H1 (cell line): Measurements from ENCODE around the gene SMTNL2. TPM values are rescaled to one million over a fixed set of nuclear protein-coding genes. Genes with fewer than 3 reads are reported as not detected.
A peak's percentile ranks its signal among the peaks of the same experiment; 100 is the strongest.

ENCODE experiments used
- CTCF ChIA-PET: fragments of 300-600 bp; sonication (Branson Sonifier 250); formaldehyde crosslinking; loops from one replicate; lab custom pipeline; 2021; ENCODE audit not compliant: partially characterized antibody; lab: Charles Lee
- POLR2A ChIA-PET: fragments of 300-600 bp; sonication (Branson Sonifier 250); formaldehyde crosslinking; loops from one replicate; lab custom pipeline; 2021; ENCODE audit warnings: inconsistent platforms; ENCODE audit not compliant: partially characterized antibody; lab: Charles Lee
- DNase-seq, 2 experiments: peaks; one replicate each; pipeline versions ENCODE4 v3.0.0 to v3.0.0-alpha.2; 2010 to 2022; ENCODE audit warnings: low spot score in 2 of 2, low read depth in 1 of 2, mixed read lengths in 1 of 2
- FAIRE-seq: peaks from 2 replicates; lab custom pipeline; 2011; peaks lifted over from hg19 to GRCh38; lab: Jason Lieb, UNC
- H2AFZ ChIP-seq: 2 replicates; pipeline ENCODE4 v1.8.1; 2012; ENCODE audit warnings: low read length, inconsistent platforms
- H2AK5ac ChIP-seq: 2 replicates; pipeline ENCODE4 v1.6.1; 2013; ENCODE audit warnings: low read depth, low read length
- H2BK120ac ChIP-seq: replicated peaks from 2 replicates; pipeline ENCODE3; 2013; ENCODE audit warnings: low read depth, low read length, inconsistent platforms
- H2BK12ac ChIP-seq: 2 replicates; pipeline ENCODE4 v1.6.1; 2013; ENCODE audit warnings: low read depth, low read length
- H2BK15ac ChIP-seq: 2 replicates; pipeline ENCODE4 v1.6.1; 2013; ENCODE audit warnings: low read length
- H2BK20ac ChIP-seq: 2 replicates; pipeline ENCODE4 v1.6.1; 2013; ENCODE audit warnings: low read length
- H2BK5ac ChIP-seq: 2 replicates; pipeline ENCODE4 v1.6.1; 2013; ENCODE audit warnings: low read depth, low read length
- H3K14ac ChIP-seq: 2 replicates; pipeline ENCODE4 v1.6.1; 2013; ENCODE audit warnings: inconsistent platforms; ENCODE audit not compliant: insufficient read length
- H3K18ac ChIP-seq: 2 replicates; pipeline ENCODE4 v1.6.1; 2013; ENCODE audit warnings: low read length; ENCODE audit errors: extremely low read depth
- H3K23ac ChIP-seq: 2 replicates; pipeline ENCODE4 v1.6.1; 2013; ENCODE audit warnings: inconsistent platforms; ENCODE audit not compliant: insufficient read length
- H3K23me2 ChIP-seq: 2 replicates; pipeline ENCODE4 v1.6.1; 2013; ENCODE audit warnings: low read depth, low read length
- H3K27ac ChIP-seq: 2 replicates; pipeline ENCODE4 v1.6.1; 2011; ENCODE audit warnings: low read depth, low read length, inconsistent platforms
- H3K27me3 ChIP-seq, 4 experiments: replicated peaks in 1 of 4; 1 replicate in 1 of 4; 2 replicates in 3 of 4; pipeline versions ENCODE4 v1.6.1 to v1.8.1; 2011 to 2013; ENCODE audit warnings: low read length in 3 of 4, mild to moderate bottlenecking in 3 of 4, inconsistent platforms in 2 of 4, mixed read lengths in 2 of 4, moderate library complexity in 1 of 4; ENCODE audit not compliant: control insufficient read depth in 3 of 4, insufficient read depth in 3 of 4; ENCODE audit errors: extremely low read depth in 1 of 4
- H3K36me3 ChIP-seq, 4 experiments: 2 replicates each; pipeline versions ENCODE4 v1.6.1 to v1.8.1; 2011 to 2013; ENCODE audit warnings: mild to moderate bottlenecking in 4 of 4, low read length in 3 of 4, moderate library complexity in 2 of 4, control low read depth in 1 of 4, inconsistent platforms in 1 of 4; ENCODE audit not compliant: insufficient read depth in 4 of 4, control insufficient read depth in 2 of 4
- H3K4ac ChIP-seq: replicated peaks from 2 replicates; pipeline ENCODE3; 2013; ENCODE audit warnings: low read length, low read depth, mixed read lengths, inconsistent platforms; ENCODE audit not compliant: insufficient read length
- H3K4me1 ChIP-seq, 4 experiments: replicated peaks in 1 of 4; 1 replicate in 1 of 4; 2 replicates in 3 of 4; pipeline versions ENCODE4 v1.6.1 to v1.8.1; 2011 to 2013; ENCODE audit warnings: low read length in 3 of 4, inconsistent platforms in 2 of 4, mixed read lengths in 1 of 4; ENCODE audit not compliant: insufficient read depth in 4 of 4, control insufficient read depth in 3 of 4
- H3K4me2 ChIP-seq, 2 experiments: 2 replicates each; pipeline versions ENCODE4 v1.6.1 to v1.8.1; 2011 to 2013; ENCODE audit warnings: low read depth in 2 of 2, low read length in 2 of 2, control low read depth in 1 of 2, inconsistent platforms in 1 of 2, mild to moderate bottlenecking in 1 of 2; ENCODE audit not compliant: insufficient read depth in 1 of 2
- H3K4me3 ChIP-seq, 4 experiments: fragments of 200-600, 300-600 bp in 1 of 4; sonication (generic), shearing (Covaris generic), sonication (Bioruptor Twin) in 1 of 4; 2 replicates each; pipeline versions ENCODE4 v1.5.1 to v1.8.1; 2011 to 2016; ENCODE audit warnings: low read length in 4 of 4, low read depth in 3 of 4, control low read depth in 2 of 4, inconsistent platforms in 2 of 4, mild to moderate bottlenecking in 2 of 4, mixed read lengths in 1 of 4, moderate library complexity in 1 of 4; ENCODE audit not compliant: insufficient read depth in 2 of 4; ENCODE audit errors: extremely low read depth in 1 of 4
- H3K56ac ChIP-seq: replicated peaks from 2 replicates; pipeline ENCODE3; 2013; ENCODE audit warnings: low read depth, mild to moderate bottlenecking, mixed read lengths, low read length, inconsistent platforms; ENCODE audit not compliant: insufficient read length
- H3K79me1 ChIP-seq: 2 replicates; pipeline ENCODE4 v1.6.1; 2013; ENCODE audit warnings: low read depth, low read length, control low read depth
- H3K79me2 ChIP-seq, 2 experiments: 2 replicates each; pipeline versions ENCODE4 v1.6.1 to v1.8.1; 2012 to 2013; ENCODE audit warnings: low read length in 2 of 2, mild to moderate bottlenecking in 2 of 2, inconsistent platforms in 1 of 2; ENCODE audit not compliant: insufficient read depth in 2 of 2, control insufficient read depth in 1 of 2
- H3K9ac ChIP-seq, 4 experiments: replicated peaks in 1 of 4; 1 replicate in 1 of 4; 2 replicates in 3 of 4; pipeline versions ENCODE4 v1.6.1 to v1.8.1; 2011 to 2013; ENCODE audit warnings: low read depth in 3 of 4, low read length in 3 of 4, control low read depth in 2 of 4, mild to moderate bottlenecking in 2 of 4, moderate library complexity in 2 of 4, inconsistent platforms in 1 of 4; ENCODE audit errors: extremely low read depth in 1 of 4
- H3K9me3 ChIP-seq, 2 experiments: 2 replicates each; pipeline versions ENCODE4 v1.6.1 to v1.8.1; 2012 to 2013; ENCODE audit warnings: mild to moderate bottlenecking in 2 of 2, moderate library complexity in 2 of 2, control low read depth in 1 of 2, inconsistent platforms in 1 of 2, low read depth in 1 of 2, low read length in 1 of 2, mixed read lengths in 1 of 2; ENCODE audit not compliant: insufficient read depth in 2 of 2
- H4K20me1 ChIP-seq, 2 experiments: replicated peaks in 1 of 2; 2 replicates each; pipeline versions ENCODE3 to v1.8.1; 2011 to 2013; ENCODE audit warnings: inconsistent platforms in 2 of 2, low read length in 2 of 2, mild to moderate bottlenecking in 1 of 2; ENCODE audit not compliant: insufficient read depth in 2 of 2, control insufficient read depth in 1 of 2
- H4K5ac ChIP-seq: 2 replicates; pipeline ENCODE4 v1.6.1; 2013; ENCODE audit warnings: low read length, low read depth, mixed read lengths, inconsistent platforms; ENCODE audit not compliant: insufficient read length
- H4K8ac ChIP-seq: 2 replicates; pipeline ENCODE4 v1.8.0; 2013; ENCODE audit warnings: mild to moderate bottlenecking, moderate library complexity, low read length, inconsistent platforms; ENCODE audit not compliant: insufficient read depth; ENCODE audit errors: extremely low read depth
- H4K91ac ChIP-seq: replicated peaks from 2 replicates; pipeline ENCODE3; 2013; ENCODE audit warnings: low read length, mixed read lengths, inconsistent platforms; ENCODE audit not compliant: insufficient read length
- ATF2 ChIP-seq: IDR thresholded peaks from 2 replicates; pipeline ENCODE4 v1.6.1; 2012; ENCODE audit warnings: low read length, inconsistent platforms
- E2F6 ChIP-seq: IDR thresholded peaks from 2 replicates; pipeline ENCODE4 v1.6.1; 2012; ENCODE audit warnings: inconsistent platforms
- EP300 ChIP-seq, 2 experiments: IDR thresholded peaks; 1 replicate in 1 of 2; 2 replicates in 1 of 2; pipeline ENCODE4 v1.6.1; 2011 to 2012; ENCODE audit warnings: low read depth in 2 of 2, low read length in 2 of 2, mild to moderate bottlenecking in 2 of 2, borderline replicate concordance in 1 of 2, inconsistent platforms in 1 of 2, moderate library complexity in 1 of 2
- PHF8 ChIP-seq: fragments of 200-600 bp; sonication (generic); conservative IDR thresholded peaks from 2 replicates; pipeline ENCODE4 v1.7.1; 2012; ENCODE audit warnings: low read depth, mild to moderate bottlenecking, inconsistent platforms, low read length, moderate library complexity
- POLR2AphosphoS5 ChIP-seq: IDR thresholded peaks from 2 replicates; pipeline ENCODE4 v1.6.1; 2011; ENCODE audit warnings: low read depth, low read length
- RAD21 ChIP-seq, 2 experiments: IDR thresholded peaks in 1 of 2; conservative IDR thresholded peaks in 1 of 2; 2 replicates each; pipeline ENCODE4 v1.6.1; 2011; ENCODE audit warnings: low read depth in 2 of 2, low read length in 2 of 2, improper control_type of control experiment in 1 of 2, inconsistent platforms in 1 of 2, mild to moderate bottlenecking in 1 of 2, moderate library complexity in 1 of 2
- SUZ12 ChIP-seq: fragments of 200-600 bp; sonication (generic); IDR thresholded peaks from 2 replicates; pipeline ENCODE4 v1.6.1; 2012; ENCODE audit warnings: mild to moderate bottlenecking, inconsistent platforms, low read length, moderate library complexity, mixed read lengths
- WGBS, 2 experiments: shearing (Covaris generic) in 1 of 2; methylation state at CpG; one replicate each; pipeline versions ENCODE4 v1.1.6 to v1.1.7; 2013 to 2015; ENCODE audit warnings: low lambda C conversion rate in 2 of 2, mixed read lengths in 2 of 2, inconsistent platforms in 1 of 2, low coverage in 1 of 2, missing lambda C conversion rate in 1 of 2; ENCODE audit not compliant: insufficient replicate concordance in 2 of 2, insufficient coverage in 1 of 2, insufficient read length in 1 of 2; ENCODE audit errors: extremely low coverage in 1 of 2, missing lambda C conversion rate in 1 of 2; 5-methylcytosine and 5-hydroxymethylcytosine counted together
- polyA plus RNA-seq, 7 experiments: library from polyadenylated mRNA; depleted of rRNA in 3 of 7; stranded (reverse) in 5 of 7; unstranded in 2 of 7; fragments of >200 nt in 5 of 7; fragments of 200-250 nt in 2 of 7; gene quantifications; 1 replicate in 5 of 7; 2 replicates in 1 of 7; 4 replicates in 1 of 7; pipeline versions ENCODE4 v1.2.1 to v1.2.3, GENCODE V29; 2011 to 2013; ENCODE audit warnings: missing spikeins in 2 of 7, mixed read lengths in 2 of 7
- total RNA-seq: library from RNA; stranded (reverse); fragmentation: NEBNext Ultra II Directional; extraction: Animal tissue kit (Norgen Biotek cat#: 25700); gene quantifications from 2 replicates; pipeline ENCODE4 v1.2.1, GENCODE V29; 2021

SMTNL2 gene
- total and polyA plus RNA-seq, 2 of the 8 experiments (the other 6 are each of a cell fraction or from before 2014, with no cell fraction given), result 3.6 to 4.5 TPM

GRCh38 chr17:4565209-4566141, 18.9 kb upstream of the SMTNL2 start:
- DNase-seq (no peak), FAIRE-seq (peak; percentile 97)
- peak overlapping the region; percentile 16 for H2BK120ac ChIP-seq
- H3K4me3 ChIP-seq, result no peak overlapping the region
- no peak overlapping the region for H2BK5ac ChIP-seq
- WGBS, 2 experiments, result 41% methylated on average over 16 of the region's 16 CpGs; no CpG with 5 or more reads in 1 of the 2 experiments
- no peak overlapping the region for H3K27ac ChIP-seq
- peak overlapping the region; percentile 45 for H2AFZ ChIP-seq
- H2BK12ac ChIP-seq, result peak overlapping the region; percentile 27; the same call in 1 of the 2 replicates
- 0 out of 2 replicates have a peak overlapping the region, but pooled peaks have one; percentile 68 for H2BK20ac ChIP-seq
- H3K79me2 ChIP-seq, result no peaks in the 10 kb centered on the region
- H3K23ac ChIP-seq, result no peak overlapping the region
- H3K9me3 ChIP-seq, result no peaks in the 10 kb centered on the region
- no peak overlapping the region for H3K4ac ChIP-seq
- H3K14ac ChIP-seq, result no peak overlapping the region
- H3K4me2 ChIP-seq, result 0 out of 4 replicates have a peak overlapping the region, but pooled peaks of 1 of the 2 experiments have one; percentile 0
- peak overlapping the region; percentile 13; the same call in 1 of the 2 replicates for H2BK15ac ChIP-seq
- H3K56ac ChIP-seq, result no peak overlapping the region
- H3K9ac ChIP-seq, result no peak overlapping the region
- peak overlapping the region; percentile 69 for H4K91ac ChIP-seq
- no peaks in the 10 kb centered on the region for H3K79me1 ChIP-seq
- POLR2A ChIA-PET, result interaction anchor here (0.6 to 1.6 kb wide), 4 partner anchors 32 to 425 kb away, joined by 3 to 5 read pairs (median 4); no protein-coding TSS in a partner anchor
- H3K18ac ChIP-seq, result no peak overlapping the region
- H3K27me3 ChIP-seq, result no peaks in the 10 kb centered on the region; a peak in 1 of 7 replicates
- no peaks in the 10 kb centered on the region for H3K36me3 ChIP-seq
- H4K20me1 ChIP-seq, result no peaks in the 10 kb centered on the region
- H2AK5ac ChIP-seq, result no peak overlapping the region
- no peaks in the 10 kb centered on the region; the same call in 1 of the 2 replicates for H3K23me2 ChIP-seq
- no peak overlapping the region; the same call in 1 of the 2 replicates for H4K8ac ChIP-seq
- H3K4me1 ChIP-seq, result peaks cover 2 to 12% (median 7%) of the 10 kb centered on the region in 4 experiments; a peak in 5 of 7 replicates
- CTCF ChIA-PET, result interaction anchor here (0.6 to 7.4 kb wide), 33 partner anchors 8 to 810 kb away, joined by 3 to 170 read pairs (median 4); partner anchors contain the start of genes ALOX15 and SMTNL2
- no peak overlapping the region for H4K5ac ChIP-seq
- no peak for TF ChIP-seq PHF8
- TF ChIP-seq RAD21 (IDR thresholded peaks at IDR 0.05 in 1 of 2, conservative IDR thresholded peaks at IDR 0.05 in 1 of 2; ENCODE audit: low read depth in 2 of 2, low read length in 2 of 2), result peak; percentile 44 to 67
- TF ChIP-seq SUZ12, result no peak
- no peak for TF ChIP-seq EP300 (IDR thresholded peaks at IDR 0.05; ENCODE audit: borderline replicate concordance in 1 of 2, low read depth in 2 of 2, low read length in 2 of 2)
- no peak for TF ChIP-seq POLR2AphosphoS5
- TF ChIP-seq ATF2, result no peak
- TF ChIP-seq E2F6, result peak; percentile 99
